Measurements from ENCODE around the gene TNRC6B.

DNA sequence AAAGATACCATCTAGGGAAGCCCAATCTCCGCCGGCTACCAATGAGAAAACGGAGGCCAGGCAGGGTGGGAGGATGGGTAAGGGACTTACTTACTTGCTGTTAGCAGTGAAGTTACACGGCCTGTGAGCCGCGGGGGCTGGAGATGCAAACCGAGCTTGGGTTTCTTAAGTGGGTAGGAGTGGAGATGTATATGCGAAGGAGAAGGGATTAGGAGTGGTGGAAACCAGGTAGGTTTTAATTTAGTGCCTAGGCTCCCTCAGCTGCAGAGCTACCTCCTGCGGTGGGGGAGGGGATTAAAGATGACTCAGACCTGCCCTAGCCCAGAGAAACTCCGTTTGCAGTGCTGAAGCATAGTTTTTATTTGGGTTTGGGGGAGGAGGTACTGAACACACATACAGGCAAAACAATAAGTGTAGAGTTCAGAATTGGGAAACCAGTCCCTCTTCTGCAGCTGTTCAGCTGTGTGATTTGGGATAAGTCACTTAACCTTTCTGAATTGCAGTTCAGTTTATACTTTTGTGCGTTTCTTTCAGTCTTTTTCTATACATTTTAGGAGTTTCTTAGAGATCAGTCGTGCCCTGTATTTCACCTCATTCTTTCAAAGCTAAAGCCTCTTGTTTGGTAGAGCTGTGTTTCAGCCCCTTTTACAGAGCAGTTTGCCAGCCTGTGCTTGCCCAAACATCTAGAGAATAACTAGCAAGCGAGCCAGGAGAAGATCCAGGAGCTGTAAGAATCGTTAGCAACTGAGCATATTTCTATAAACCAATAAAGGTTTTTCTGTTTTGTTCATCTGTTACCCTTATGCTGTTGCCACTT lies 596 bp upstream of the TNRC6B start:
- no peak for TF ChIP-seq POLR2A (IDR thresholded peaks at IDR 0.05)
- TF ChIP-seq, protein P1, sequence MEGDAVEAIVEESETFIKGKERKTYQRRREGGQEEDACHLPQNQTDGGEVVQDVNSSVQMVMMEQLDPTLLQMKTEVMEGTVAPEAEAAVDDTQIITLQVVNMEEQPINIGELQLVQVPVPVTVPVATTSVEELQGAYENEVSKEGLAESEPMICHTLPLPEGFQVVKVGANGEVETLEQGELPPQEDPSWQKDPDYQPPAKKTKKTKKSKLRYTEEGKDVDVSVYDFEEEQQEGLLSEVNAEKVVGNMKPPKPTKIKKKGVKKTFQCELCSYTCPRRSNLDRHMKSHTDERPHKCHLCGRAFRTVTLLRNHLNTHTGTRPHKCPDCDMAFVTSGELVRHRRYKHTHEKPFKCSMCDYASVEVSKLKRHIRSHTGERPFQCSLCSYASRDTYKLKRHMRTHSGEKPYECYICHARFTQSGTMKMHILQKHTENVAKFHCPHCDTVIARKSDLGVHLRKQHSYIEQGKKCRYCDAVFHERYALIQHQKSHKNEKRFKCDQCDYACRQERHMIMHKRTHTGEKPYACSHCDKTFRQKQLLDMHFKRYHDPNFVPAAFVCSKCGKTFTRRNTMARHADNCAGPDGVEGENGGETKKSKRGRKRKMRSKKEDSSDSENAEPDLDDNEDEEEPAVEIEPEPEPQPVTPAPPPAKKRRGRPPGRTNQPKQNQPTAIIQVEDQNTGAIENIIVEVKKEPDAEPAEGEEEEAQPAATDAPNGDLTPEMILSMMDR (IDR thresholded peaks at IDR 0.05) = no peak
- no peak for TF ChIP-seq EP300 (IDR thresholded peaks at IDR 0.05)
- TF ChIP-seq POLR2AphosphoS5 (IDR thresholded peaks at IDR 0.05) = peak in 1 of 4 donors; percentile 35
